NOMO-1 treated with dmso at 0.1 percent for 144 hours (cell line): ENCODE data around the gene VIM.

Experiments used
- DNase-seq: peaks from one replicate; lab custom pipeline; 2025; ENCODE audit not compliant: unreplicated experiment; lab: John Stamatoyannopoulos, UW

Gene VIM

DNA sequence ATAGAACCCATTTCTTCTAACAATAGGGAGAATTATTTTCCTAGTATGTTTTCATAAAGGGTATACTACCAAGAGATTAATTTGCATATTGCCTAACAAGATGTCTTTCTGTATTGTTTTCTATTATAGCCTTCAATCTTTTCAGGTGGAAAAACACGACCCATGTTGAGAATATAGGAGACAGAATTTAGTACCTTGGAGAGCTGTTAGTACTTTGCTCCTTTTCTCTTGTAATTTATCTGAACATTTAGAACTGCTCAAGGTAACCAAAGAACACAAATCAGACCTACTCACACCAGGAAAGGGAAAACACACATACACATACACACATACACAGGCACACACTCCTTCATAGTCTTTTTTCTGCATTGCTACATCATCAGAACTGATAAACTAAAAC, 18.7 kb upstream of the VIM start:
- DNase-seq = no peak

- no peak for DNase-seq
Measured at GRCh38 chr10:17209881-17210280, 18.2 kb upstream of the VIM start.

DNA sequence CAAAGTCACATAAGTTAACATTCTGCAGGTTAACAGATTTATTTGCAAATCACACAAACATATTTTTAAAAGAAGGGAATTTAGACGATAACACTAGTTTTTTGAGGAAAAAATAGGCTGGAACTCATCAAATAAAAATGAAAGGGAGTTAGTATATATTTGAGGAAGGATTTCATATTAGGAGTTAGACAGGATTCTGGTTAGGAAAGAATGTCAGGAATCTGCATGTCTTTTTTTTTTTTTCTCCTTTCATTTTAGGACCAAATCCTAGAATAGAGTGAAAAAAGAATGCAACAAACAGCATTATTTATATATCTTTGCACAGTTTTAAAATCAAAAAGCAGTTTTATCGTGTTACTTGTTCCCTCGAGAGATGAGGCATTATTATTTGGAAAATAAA, 17.7 kb upstream of the VIM start:
- DNase-seq = no peak

- peak; percentile 45 for DNase-seq
Measured at GRCh38 chr10:17212802-17213221, 15.2 kb upstream of the VIM start.

DNA sequence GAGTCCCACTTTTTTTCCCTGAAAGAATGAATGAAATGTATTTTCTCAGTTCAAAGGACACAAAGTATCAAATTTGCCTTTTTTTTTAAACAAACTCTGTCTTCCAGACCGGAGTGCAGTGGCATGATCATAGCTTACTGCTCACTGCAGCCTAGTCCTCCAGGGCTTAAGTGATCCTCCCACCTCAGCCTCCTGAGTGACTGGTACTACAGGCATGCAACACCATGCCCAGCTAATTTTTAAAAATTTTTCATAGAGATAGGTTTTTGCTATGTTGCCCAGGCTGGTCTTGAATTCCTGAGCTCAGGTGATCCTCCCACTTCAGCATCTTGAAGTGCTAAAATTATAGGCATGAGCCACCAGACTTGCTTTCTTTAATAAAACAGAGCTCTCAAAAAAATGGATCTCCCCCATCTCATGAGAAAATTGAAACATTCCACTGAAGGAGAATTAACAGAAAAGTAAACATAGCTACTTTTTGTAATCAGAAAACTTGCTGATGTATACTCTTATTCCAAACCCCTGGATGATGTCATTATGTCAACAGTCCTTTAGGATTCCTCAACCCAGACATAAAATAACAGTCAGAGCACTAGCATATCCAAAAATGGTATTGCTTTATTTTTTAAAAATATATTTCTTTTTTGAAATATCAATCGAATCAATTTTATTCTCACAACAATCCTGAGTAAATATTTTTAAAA, 14.2 kb upstream of the VIM start:
- no peak for DNase-seq

- no peak for DNase-seq
Measured at GRCh38 chr10:17214526-17214925, 13.5 kb upstream of the VIM start.

GRCh38 chr10:17214971-17215781, 12.9 kb upstream of the VIM start:
- no peak for DNase-seq

GRCh38 chr10:17215782-17216122, 12.3 kb upstream of the VIM start:
- no peak for DNase-seq

DNA sequence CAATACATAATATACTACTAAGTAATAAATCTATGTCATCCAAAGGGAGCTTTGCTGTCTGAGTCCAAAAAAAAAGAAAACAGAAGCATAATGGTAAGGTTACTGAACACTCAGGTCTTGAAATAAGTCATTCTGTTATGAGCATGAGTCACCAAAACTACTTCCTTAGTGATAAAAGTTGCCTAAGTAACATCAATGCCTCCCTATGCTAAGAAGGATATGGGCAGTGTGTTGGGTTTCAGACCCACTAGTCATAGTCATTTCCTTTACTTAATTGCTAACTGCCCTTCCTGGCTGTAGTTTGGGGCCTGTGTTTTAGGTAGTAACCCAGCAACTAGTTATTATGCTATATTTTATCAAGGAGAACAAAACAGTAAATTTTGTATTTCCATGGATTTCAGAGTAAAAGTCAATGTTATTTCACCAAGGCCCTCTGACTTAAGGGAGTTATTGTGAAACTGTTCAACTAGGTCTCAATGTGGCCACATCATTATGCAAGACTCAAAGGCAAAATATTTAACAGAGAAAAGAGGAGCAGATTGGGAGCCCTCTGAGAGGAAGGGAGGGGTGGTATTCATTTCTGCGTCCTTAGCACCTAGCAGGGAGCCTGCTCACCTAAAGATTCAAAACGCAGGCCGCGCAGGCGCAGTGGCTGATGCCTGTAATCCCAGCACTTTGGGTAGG, 11.7 kb upstream of the VIM start:
- peak; percentile 97 for DNase-seq

DNA sequence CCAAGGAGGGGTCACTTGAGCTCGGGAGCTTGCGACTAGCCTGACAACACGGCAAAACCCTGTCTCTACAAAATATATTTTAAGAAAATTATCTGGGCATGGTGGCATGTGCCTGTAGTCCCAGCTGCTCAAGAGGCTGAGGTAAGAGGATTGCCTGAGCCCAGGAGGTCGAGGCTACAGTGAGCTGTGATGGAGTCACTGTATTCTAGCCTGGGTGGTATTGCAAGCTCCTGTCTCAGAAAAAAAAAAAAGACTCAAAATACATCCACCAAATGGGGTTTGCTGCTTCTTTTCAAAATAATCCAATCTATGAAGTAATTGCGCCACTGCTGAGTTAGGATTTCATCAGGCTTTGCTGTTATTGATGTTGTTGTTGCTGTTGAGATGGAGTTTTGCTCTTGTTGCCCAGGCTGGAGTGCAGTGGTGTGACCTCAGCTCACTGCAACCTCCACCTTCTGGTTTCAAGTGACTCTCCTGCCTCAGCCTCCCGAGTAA, 11.1 kb upstream of the VIM start:
- no peak for DNase-seq

- DNase-seq = no peak
Measured at GRCh38 chr10:17217631-17218232, 10.3 kb upstream of the VIM start.

- no peak for DNase-seq
Measured at GRCh38 chr10:17219024-17219423, 9.0 kb upstream of the VIM start.

GRCh38 chr10:17220652-17221100, 7.4 kb upstream of the VIM start:
- no peak for DNase-seq

DNA sequence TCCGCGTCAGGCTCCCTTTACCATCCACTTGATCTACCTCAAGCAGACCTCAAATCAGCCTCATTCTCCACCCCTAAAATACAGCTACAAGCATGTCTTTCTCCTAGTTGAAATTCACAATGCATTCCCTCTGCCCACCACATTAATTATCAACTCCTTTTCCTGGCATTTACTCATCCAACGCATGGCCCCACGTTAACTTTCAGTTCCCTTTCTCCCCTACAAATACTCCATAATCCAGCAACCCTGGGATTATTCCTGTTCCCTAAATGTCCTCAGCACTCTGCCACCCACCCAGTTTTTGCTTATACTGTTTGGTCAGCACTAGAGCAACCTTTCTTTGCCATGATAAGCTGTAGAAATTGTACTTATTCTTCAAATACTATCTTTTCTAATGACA, 5.7 kb upstream of the VIM start:
- DNase-seq = peak; percentile 13

DNA sequence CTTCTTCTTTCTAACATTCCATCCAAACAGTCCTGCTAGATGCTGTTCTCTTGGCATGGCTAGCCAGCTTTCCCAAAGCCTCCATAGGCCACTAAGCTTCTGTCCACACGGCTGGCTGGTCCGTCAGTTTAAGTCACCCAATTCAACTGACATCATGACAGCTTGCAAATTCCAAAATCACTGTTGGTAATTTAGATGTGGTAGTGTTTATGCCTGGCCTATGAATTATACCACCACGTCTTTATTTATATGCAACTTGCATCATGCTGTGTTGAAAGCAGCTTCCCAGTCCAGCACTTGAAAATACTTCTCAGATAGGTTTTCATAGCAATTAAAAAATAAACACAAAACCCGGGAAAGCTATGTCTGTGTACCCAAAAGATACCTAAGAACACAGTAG, 2.2 kb upstream of the VIM start:
- no peak for DNase-seq

DNA sequence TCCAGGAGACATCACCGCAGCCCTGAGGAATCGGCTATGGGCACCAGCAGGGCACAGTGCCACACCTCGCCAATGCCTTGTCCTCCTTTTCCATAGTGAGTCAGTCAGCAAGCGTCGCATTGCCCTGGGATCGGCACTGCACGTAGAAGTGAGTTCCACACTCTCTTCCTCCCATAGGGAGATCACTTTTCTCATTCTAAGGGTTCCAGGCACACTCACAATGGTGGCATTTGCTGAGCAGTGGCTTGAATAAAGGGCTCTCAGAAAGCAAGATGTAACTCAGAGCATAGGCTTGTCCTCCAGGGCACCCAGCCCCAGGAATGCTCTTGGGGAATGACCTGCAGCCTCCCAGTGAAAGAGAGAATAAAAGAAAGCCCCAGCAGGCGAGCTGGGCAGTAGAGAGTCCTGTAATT, 1.1 kb upstream of the VIM start:
- no peak for DNase-seq

- peak; percentile 57 for DNase-seq
Measured at GRCh38 chr10:17227367-17228090, 512 bp upstream of the VIM start.

DNA sequence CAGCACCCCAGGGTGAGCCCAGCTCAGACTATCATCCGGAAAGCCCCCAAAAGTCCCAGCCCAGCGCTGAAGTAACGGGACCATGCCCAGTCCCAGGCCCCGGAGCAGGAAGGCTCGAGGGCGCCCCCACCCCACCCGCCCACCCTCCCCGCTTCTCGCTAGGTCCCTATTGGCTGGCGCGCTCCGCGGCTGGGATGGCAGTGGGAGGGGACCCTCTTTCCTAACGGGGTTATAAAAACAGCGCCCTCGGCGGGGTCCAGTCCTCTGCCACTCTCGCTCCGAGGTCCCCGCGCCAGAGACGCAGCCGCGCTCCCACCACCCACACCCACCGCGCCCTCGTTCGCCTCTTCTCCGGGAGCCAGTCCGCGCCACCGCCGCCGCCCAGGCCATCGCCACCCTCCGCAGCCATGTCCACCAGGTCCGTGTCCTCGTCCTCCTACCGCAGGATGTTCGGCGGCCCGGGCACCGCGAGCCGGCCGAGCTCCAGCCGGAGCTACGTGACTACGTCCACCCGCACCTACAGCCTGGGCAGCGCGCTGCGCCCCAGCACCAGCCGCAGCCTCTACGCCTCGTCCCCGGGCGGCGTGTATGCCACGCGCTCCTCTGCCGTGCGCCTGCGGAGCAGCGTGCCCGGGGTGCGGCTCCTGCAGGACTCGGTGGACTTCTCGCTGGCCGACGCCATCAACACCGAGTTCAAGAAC, 1.1 kb downstream of the VIM start:
- DNase-seq = no peak

- no peak for DNase-seq
Measured at GRCh38 chr10:17229717-17229966, 1.6 kb downstream of the VIM start.

DNA sequence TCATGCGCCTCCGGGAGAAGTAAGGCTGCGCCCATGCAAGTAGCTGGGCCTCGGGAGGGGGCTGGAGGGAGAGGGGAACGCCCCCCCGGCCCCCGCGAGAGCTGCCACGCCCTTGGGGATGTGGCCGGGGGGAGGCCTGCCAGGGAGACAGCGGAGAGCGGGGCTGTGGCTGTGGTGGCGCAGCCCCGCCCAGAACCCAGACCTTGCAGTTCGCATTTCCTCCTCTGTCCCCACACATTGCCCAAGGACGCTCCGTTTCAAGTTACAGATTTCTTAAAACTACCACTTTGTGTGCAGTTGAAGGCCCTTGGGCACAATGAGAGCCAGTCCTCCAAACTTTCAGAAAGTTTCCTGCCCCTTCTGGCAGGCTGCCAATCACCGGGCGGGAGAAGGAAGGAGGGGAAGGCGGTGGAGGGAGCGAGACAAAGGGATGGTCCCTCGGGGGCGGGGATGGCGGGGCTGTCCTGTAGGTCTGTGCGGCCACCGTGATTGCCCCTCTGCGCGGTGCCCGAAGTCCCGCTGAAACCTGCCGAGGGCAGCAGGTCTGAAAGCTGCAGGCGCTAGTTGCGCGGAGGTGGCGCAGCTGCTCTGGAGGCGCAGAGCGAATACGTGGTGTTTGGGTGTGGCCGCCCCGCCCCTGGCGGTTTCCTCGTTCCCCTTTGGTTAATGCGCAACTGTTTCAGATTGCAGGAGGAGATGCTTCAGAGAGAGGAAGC, 2.1 kb downstream of the VIM start:
- peak; percentile 92 for DNase-seq
